ENCODE results near the gene LCN12.
"Not testable (repeated sequence)": the region's sequence is repeated elsewhere in the genome, so short reads cannot be mapped to it uniquely, and the experiment has no call there.

LCN12 gene

DNA sequence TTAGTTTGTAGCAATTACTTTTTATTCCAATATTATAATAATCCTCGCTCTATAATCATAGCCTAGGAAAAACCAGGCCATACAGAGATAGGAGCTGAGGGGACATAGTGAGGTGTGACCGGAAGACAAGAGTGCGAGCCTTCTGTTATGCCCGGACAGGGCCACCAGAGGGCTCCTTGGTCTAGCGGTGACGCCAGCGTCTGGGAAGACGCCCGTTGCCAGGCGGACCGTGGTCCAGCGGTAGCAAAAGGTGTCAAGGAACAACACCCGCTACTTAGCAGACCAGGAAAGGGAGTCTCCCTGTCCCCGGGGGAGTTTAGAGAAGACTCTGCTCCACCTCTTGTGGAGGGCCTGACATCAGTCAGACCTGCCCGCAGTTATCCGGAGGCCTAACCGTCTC is 52.2 kb downstream of the LCN12 start:
- H3K9me3 ChIP-seq (ENCODE audit: severe bottlenecking); H3K4me3 ChIP-seq (ENCODE audit: low read depth, low read length); H3K36me3 ChIP-seq; H3K27ac ChIP-seq; H3K27me3 ChIP-seq (ENCODE audit: insufficient read depth, low read depth, severe bottlenecking): not testable (repeated sequence)
- peak; percentile 55 for DNase-seq
- TF ChIP-seq CTCF (IDR thresholded peaks at IDR 0.05; ENCODE audit: low read depth, low read length): peak; percentile 32; the same call in 1 of the 2 replicates

Measured in WERI-Rb-1 (cell line).